GM21723 (cell line): ENCODE results near the gene AIPL1.

Experiments used
- ATAC-seq: cut with Tn5 transposase; IDR thresholded peaks from one replicate; pipeline ENCODE4 v1.9.1; 2021; ENCODE audit warnings: mild to moderate bottlenecking, moderate library complexity; ENCODE audit not compliant: unreplicated experiment

The AIPL1 gene

DNA sequence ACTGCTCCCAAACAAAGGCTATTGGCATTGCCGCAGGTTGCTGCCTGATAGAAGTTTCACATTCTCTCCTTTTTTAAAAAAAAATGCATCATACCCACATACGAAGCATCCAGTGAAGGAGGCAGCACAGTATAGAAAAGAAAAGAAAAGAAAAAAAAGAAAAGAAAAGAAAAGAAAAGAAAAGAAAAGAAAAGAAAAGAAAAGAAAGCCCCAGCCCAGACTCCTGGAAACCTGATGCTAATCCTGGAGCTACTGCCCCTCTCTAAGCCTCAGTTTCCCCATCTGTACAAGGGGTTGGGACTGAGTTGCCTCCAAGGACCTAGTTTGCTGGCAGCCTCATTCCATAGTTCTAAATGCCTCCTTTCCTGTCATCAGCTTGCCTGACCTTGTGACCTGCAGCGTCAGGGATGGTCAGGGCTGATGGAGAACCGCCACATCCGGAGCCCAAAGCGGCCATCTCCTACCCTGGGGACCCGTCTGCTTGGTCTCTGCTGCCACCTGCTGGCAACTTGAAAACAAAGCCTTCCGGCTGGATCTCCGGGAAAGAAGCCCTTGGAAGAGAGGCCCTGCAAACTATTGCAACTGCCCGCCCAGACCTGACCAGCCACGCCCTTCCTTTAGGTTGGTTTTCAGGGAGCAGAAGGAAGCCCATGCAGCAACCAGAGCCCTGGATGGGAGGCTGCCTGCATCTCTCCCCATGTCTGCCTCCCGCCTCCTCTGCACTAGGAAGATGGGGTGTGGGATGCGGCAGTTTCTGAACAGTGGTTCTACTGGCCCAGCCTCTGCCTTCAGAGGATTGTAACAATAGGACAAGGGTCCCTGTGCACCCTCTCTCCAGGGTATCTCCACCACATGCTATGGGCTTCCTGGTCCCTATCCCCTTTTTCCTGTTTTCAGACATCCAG is 13.0 kb downstream of the AIPL1 start:
- ATAC-seq, result no peak

DNA sequence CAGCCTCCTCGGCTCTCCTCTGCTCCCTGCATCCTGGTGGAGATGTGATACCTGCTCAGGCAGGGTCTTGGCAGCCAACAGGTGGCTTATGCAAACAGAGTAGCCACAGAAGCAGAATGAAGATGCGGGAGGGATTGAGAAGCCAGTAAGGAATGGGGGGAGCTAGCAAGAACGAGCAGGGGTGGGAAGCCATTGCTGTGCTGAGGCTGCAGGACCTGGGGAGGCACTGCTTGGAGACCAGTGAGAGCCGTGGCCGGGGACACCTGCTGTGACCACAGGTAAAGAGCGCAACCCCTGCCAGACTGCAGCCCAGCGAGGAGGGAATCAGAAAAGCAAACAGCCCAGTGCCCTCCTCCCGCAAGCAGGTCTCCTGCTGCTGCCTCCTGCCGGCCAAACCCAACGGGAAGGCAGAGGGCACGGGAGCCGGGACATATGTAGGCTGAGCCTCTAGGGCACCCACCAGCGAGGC is 14.7 kb downstream of the AIPL1 start:
- no peak for ATAC-seq

DNA sequence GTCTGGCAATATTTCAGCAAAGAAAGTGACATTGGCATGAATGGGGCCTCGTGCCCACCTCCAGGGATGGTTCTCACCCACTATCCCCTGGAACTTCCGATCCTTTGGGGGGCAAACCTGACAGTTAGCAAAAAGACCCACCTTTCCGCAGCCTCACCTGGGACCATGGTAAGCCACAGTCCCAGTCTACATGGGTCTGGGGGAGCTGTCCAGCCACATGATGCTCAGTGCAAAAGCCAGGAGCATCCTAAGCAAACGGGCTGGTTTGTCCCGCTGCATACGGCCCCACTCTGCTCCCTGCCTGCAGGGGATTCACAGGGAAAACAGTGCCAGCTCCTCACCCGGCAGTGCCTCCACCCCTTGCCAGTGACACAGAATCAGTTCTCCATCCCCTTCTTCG is 19.3 kb downstream of the AIPL1 start:
- ATAC-seq, result no peak

- ATAC-seq, result no peak
Measured at GRCh38 chr17:6413065-6413464, 21.9 kb downstream of the AIPL1 start.

GRCh38 chr17:6408735-6409134 is 26.2 kb downstream of the AIPL1 start:
- ATAC-seq, result no peak

GRCh38 chr17:6408276-6408675 is 26.6 kb downstream of the AIPL1 start:
- no peak for ATAC-seq

DNA sequence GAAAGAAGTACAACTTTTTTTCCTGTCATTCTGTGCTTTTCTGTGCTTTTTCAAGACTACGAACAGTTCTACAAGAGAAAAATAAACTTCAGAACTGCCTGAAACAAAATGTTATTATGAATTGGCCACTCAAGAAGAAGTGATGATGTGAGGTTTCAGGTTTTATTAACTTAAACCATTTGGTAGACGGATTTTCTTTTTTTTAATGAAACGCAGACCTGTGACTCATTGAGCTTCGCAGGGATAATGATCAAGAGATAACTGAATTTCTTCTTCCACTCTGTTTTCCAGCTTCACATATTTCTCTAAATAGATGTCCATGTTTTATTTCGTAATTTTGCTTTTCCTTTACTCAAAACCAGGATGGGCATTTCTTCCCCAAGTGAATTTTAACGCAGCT is 32.7 kb downstream of the AIPL1 start:
- no peak for ATAC-seq

DNA sequence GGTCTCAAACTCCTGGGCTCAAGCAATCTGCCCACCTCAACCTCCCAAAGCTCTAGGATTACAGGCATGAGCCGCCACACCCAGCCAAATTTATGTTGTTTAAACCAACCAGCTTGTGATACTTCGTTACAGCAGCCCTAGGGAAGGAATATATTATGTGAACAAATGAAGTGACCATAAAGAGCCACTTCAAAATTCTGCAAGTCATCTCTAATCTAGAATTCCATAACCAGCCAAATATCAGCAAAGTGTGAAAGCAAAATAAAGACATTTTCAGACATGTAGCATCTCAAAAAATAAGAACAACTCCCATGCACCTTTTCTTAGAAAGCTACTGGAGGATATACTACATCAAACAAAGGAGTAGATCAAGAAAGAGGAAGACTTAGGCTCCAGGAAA is 36.0 kb downstream of the AIPL1 start:
- ATAC-seq, result no peak

GRCh38 chr17:6394055-6394606 is 40.8 kb downstream of the AIPL1 start:
- no peak for ATAC-seq

DNA sequence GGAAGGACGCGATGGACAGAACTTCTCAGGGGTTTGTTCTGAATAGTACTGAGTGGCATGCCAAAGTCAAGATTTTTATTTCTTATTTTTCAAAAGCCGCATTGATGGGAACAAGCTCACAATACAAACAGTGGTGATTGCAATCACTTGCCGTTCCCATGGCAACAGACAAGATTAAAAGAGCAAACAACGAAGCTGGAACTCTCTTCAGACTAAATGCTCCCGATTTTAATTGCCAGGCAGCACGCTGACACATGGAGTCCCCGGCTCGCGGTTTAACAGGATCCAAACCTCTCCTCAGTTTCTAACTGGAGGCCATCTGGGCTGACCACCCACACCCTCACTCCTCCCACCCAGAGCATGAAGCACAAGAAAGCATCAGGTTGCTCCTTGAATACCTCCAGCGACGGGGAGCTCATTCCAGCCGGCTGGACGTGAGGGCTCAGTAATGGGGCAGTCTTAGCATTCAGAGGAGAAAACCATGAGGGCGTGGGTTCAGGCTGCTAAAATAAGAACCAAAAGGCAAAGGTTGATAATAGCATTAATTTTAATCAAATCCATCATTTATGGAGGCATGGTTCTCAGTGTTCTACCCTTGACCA is 41.5 kb downstream of the AIPL1 start:
- no peak for ATAC-seq

DNA sequence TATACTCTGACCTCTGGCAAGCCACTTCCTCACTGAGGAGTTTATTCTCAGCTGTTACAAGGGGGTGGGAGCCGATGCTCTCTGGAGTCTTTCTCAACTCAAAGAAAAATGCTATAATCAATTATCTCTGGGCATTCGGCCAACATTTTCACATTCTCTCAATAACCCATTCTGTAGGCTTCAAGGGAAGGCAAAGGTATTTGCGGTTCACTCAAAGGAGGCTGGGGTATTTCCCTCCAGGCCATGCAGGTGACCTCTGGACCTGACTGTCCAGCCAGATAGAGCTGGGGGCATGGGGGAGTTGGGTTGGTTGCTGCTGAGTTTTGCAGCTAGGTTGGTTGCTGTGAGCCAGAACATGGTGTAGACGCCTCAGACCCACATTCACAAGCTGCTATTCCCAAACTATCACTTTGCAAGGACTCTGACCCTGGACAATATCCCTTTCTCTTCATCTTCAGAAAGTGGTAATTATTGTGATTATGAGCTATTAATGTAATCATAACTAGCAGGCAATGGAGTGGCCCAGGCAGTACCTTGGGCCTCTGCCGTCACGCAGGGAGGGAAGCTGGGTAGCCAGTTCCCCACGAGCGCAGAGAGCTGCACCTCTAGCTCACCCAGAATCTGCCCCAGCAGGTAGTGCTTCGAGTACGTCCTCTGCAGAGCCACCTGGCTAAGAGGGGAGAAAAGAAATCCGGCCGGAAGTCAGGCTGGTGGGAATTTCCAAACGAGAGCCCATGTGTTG is 42.1 kb downstream of the AIPL1 start:
- ATAC-seq, result no peak

DNA sequence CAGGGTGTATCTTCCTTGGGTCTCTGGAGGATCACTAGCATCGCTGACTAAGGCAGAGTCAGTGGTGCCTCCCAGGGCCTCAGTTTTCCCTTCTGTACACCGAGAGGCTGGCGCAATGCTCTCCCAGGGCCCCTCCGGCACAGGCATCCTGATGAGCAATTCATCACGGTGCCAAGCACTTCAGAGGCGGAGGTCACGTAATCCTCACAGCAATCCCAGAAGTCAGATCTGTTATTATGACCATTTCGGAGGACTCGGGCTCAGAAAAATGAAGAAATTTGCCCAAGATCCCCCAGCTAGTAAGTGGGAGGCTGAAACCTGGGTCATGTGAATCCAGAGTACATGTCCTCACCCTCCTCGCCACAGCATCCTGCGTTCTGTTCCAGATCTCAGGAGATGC is 46.5 kb downstream of the AIPL1 start:
- no peak for ATAC-seq

DNA sequence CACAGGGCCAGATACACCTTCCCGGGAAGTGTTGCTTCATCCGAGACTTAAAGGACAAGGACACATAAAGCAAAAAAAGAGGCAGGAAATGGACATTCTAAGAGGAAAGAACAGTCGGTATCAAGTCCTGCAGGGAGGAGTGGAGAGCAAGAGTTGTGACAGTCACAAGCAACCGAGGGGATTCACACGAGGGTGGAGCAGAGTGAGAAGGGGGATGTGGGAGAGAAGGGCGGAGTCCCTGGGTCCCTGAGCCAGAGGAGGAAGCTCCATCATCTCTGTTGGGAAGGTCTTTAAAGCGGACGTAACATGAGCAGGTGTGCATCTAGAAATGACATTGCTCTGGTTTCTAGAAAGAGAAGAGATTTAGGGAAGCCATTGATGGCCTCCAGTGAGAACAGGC is 47.1 kb downstream of the AIPL1 start:
- ATAC-seq, result no peak

DNA sequence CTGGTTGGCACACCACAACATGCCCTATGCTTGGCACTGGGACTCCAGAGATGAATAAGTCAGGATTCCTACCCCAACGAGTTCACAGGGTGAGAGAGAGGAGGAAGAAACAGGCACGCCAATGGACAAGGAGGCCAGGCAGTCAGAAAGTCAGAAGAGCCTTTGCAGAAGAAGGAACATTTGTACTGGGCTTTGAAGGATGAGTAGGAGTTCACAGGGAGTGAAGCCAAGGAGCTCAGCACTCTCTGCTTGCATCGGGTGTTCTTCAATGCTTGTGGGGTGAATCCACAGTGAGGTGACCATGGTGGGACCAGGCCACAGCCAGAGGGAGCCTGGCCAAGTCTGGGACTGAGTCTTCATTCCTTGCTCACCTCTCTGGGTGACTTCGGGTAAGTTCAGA is 47.5 kb downstream of the AIPL1 start:
- no peak for ATAC-seq

DNA sequence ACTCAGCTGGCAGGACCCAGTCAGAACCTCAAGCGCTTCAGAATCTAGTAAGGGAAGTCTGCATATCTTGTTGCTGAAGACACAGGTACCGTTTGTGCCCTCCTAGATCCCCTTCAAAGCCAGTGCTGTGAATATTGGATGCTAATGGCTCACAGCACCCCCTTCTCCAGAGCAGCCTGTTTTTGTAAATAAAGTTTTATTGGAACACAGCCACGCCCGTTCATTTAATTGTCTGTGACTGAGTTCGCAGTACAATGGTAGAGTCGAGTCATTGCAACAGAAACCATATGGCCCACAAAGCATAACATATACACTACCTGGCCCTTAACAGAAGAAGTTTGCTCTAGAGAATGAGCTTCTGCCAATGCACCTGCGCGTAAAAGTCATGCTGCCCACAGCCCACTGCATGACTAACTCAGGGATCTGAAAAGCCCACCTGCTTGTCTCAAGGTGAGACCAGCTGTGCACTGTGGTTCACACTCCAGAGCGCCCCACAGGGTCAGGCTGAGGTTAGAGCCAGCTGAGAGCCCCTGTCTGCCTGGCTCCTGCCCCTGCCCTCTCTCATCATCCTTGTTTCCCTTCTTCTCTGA is 48.8 kb downstream of the AIPL1 start:
- ATAC-seq, result no peak

- ATAC-seq, result no peak
Measured at GRCh38 chr17:6384481-6384880, 50.4 kb downstream of the AIPL1 start.

DNA sequence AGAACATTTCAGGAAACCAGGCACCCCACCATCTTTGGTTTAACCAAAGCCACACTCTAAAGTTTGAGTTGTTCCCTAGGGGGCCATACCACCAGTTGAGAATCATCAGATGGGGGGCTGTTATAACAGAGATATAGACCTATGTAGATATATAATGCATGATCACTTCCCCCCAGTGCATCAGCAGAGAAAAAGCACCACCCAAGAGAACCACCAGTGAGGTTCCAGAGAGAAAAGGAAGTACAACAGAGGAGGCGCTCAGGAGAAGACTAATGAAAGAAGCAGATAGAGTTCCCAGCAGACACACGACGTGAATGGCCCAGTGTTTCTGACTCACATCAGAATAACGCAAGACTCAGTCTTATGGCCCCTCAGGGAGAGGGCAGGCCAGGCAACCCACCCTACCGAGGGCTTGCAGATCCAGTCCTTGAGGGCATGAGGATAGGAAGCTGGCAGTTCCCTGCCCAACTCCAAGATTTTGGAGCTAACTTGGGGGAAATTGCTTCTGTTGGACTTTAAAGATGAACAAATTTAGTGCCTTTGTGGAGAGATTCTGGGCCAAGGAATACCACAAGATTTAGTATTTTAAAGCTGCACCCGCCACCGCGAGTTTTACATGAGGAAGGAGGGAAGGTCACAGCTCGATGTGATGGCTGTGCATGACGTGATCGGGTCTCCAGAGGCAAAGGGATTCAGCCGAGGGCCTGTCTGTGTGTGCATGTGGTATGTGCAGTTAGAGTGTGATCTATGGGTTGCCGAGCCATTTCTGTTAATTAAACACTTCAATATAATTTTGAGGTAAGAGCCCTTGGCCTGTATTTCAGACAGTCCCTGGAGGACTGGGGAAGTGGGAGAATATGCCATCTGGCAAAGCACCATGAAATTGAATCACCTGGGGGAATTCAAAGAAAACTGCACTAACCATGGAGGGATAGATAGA is 53.1 kb downstream of the AIPL1 start:
- no peak for ATAC-seq

GRCh38 chr17:6380915-6381438 is 53.9 kb downstream of the AIPL1 start:
- no peak for ATAC-seq

GRCh38 chr17:6377906-6378305 is 57.0 kb downstream of the AIPL1 start:
- no peak for ATAC-seq

- ATAC-seq, result no peak
Measured at GRCh38 chr17:6376931-6377361, 58.0 kb downstream of the AIPL1 start.
